ENCODE results near the gene PDE4C.

PDE4C gene

DNA sequence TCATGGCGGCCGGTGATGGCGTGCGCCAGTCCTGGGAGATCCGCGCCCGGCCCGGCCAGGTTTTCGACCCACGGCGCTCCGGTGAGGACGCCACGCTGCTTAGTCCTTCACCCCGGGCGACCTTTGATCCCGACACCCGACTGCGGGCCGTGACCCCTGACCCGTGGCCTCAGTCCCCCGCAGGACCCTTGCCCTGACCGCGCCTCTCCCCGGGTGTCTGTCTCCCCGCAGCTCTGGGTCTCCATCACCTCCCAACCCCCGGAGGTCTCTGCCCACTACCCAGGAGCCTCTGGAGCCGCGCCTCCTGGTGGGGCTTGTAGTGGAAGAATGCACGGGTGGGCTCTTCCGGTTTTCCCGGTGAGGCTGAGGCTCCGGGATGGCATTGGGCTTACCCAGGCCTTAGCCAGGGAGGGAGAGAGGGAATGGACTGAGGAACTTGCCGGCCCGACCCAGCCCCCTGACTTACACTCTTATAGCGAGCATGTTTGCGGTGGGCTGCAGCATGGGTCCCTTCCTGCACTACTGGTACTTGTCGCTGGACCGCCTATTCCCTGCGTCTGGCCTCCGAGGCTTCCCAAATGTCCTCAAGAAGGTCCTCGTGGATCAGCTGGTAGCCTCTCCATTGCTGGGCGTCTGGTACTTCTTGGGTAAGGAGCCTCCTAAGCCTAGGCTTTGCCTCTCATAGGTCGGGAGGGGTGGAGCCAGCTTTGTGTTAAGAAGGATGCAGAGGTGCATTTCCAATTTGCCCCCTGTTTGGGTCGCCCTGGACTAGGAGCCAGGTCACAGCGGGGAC, 32.7 kb downstream of the PDE4C start:
- no peaks in the 10 kb centered on the region for H3K36me3 ChIP-seq (ENCODE audit: insufficient read depth)
- H3K27ac ChIP-seq: peak overlapping the region; percentile 26
- H3K4me3 ChIP-seq (IDR thresholded peaks at IDR 0.05; ENCODE audit: insufficient read depth, low read depth, low read length): no peak overlapping the region
- no peak for TF ChIP-seq CTCF (conservative IDR thresholded peaks at IDR 0.05; ENCODE audit: low read depth, low read length)
- peak overlapping the region; percentile 95 for H3K4me2 ChIP-seq
- peak overlapping the region; percentile 75 for H2AFZ ChIP-seq (ENCODE audit: low read depth)
- H3K79me2 ChIP-seq (ENCODE audit: insufficient read depth, low read depth): no peaks in the 10 kb centered on the region; the same call in 1 of the 2 replicates
- no peaks in the 10 kb centered on the region for H4K20me1 ChIP-seq (ENCODE audit: insufficient read depth)
- H3K27me3 ChIP-seq (ENCODE audit: insufficient read depth, low read depth): no peaks in the 10 kb centered on the region
- peak overlapping the region; percentile 59; the same call in 1 of the 2 replicates for H3K9ac ChIP-seq
- H3K4me1 ChIP-seq (ENCODE audit: low read depth, poor library complexity, severe bottlenecking): peaks cover 12% of the 10 kb centered on the region

- H3K4me3 ChIP-seq (IDR thresholded peaks at IDR 0.05; ENCODE audit: insufficient read depth, low read depth, low read length): no peak within 1 kb of the TSS
- H3K27ac ChIP-seq: peak within 1 kb of the TSS; percentile 47
- no peaks in the 10 kb centered on the region for H3K27me3 ChIP-seq (ENCODE audit: insufficient read depth, low read depth)
- H3K9ac ChIP-seq: peak within 1 kb of the TSS; percentile 59; the same call in 1 of the 2 replicates
- no peaks in the 10 kb centered on the region for H4K20me1 ChIP-seq (ENCODE audit: insufficient read depth)
- peak within 1 kb of the TSS; percentile 75 for H2AFZ ChIP-seq (ENCODE audit: low read depth)
- H3K4me1 ChIP-seq (ENCODE audit: low read depth, poor library complexity, severe bottlenecking): peaks cover 12% of the 10 kb centered on the region
- no peak for TF ChIP-seq CTCF (conservative IDR thresholded peaks at IDR 0.05; ENCODE audit: low read depth, low read length)
- H3K79me2 ChIP-seq (ENCODE audit: insufficient read depth, low read depth): no peaks in the 10 kb centered on the region; the same call in 1 of the 2 replicates
- peak within 1 kb of the TSS; percentile 95 for H3K4me2 ChIP-seq
- no peaks in the 10 kb centered on the region for H3K36me3 ChIP-seq (ENCODE audit: insufficient read depth)
Measured at GRCh38 chr19:18192673-18193387, 33.4 kb downstream of the PDE4C start, which contains the start of gene MPV17L2. Gene MPV17L2 (plus strand): TSS chr19:18193218. CDS start chr19:18193282, 64 bp downstream.

- no peaks in the 10 kb centered on the region for H3K36me3 ChIP-seq (ENCODE audit: insufficient read depth)
- peak overlapping the region; percentile 72 for H2AFZ ChIP-seq (ENCODE audit: low read depth)
- no peaks in the 10 kb centered on the region for H3K27me3 ChIP-seq (ENCODE audit: insufficient read depth, low read depth)
- H3K4me2 ChIP-seq: peak overlapping the region; percentile 80
- H3K27ac ChIP-seq: peak overlapping the region; percentile 47; the same call in 1 of the 2 replicates
- H3K9ac ChIP-seq: peak overlapping the region; percentile 25; the same call in 1 of the 2 replicates
- no peak for TF ChIP-seq CTCF (conservative IDR thresholded peaks at IDR 0.05; ENCODE audit: low read depth, low read length)
- H3K4me1 ChIP-seq (ENCODE audit: low read depth, poor library complexity, severe bottlenecking): peaks cover 12% of the 10 kb centered on the region
- no peaks in the 10 kb centered on the region for H4K20me1 ChIP-seq (ENCODE audit: insufficient read depth)
- H3K4me3 ChIP-seq (IDR thresholded peaks at IDR 0.05; ENCODE audit: insufficient read depth, low read depth, low read length): no peak overlapping the region
- no peaks in the 10 kb centered on the region; the same call in 1 of the 2 replicates for H3K79me2 ChIP-seq (ENCODE audit: insufficient read depth, low read depth)
Measured at GRCh38 chr19:18191640-18192062, 34.6 kb downstream of the PDE4C start.

DNA sequence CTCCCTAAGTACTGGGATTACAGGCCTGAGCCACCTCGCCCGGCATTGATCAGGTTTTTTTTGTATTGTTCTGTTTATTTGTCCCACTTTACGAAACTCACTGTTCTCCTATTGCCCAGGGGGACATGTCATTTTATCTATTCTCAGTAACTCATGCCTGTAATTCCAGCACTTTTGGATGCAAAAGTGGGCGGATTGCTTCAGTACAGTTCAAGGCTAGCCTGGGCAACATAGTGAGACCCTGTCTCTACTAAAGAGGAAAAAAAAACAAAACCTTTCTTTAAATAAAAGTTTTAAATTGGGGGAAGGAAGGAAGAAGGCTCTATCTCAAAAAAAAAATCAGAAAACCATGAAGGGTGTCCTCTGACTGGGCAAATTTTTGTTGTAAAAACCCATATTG, 36.0 kb downstream of the PDE4C start:
- Histone ChIP-seq H3K27me3 (ENCODE audit: insufficient read depth, low read depth) (no peaks in the 10 kb centered on the region), H3K4me1 (ENCODE audit: low read depth, poor library complexity, severe bottlenecking) (peaks cover 8% of the 10 kb centered on the region), H4K20me1 (ENCODE audit: insufficient read depth) (no peaks in the 10 kb centered on the region), H3K27ac (no peak overlapping the region), H3K4me2 (no peak overlapping the region), H3K9ac (no peak overlapping the region), H3K4me3 (IDR thresholded peaks at IDR 0.05; ENCODE audit: insufficient read depth, low read depth, low read length) (no peak overlapping the region), H3K36me3 (ENCODE audit: insufficient read depth) (no peaks in the 10 kb centered on the region), H3K79me2 (ENCODE audit: insufficient read depth, low read depth) (no peaks in the 10 kb centered on the region; the same call in 1 of the 2 replicates), H2AFZ (ENCODE audit: low read depth) (no peak overlapping the region)
- TF ChIP-seq CTCF (conservative IDR thresholded peaks at IDR 0.05; ENCODE audit: low read depth, low read length): no peak
